ENCODE results near the gene MRFAP1L1. TPM values are rescaled to one million over a fixed set of nuclear protein-coding genes. Genes with fewer than 3 reads are reported as not detected.

The MRFAP1L1 gene
- total and polyA plus RNA-seq, 8 donors = 12.4 to 39.8 (median 21.5) TPM

DNA sequence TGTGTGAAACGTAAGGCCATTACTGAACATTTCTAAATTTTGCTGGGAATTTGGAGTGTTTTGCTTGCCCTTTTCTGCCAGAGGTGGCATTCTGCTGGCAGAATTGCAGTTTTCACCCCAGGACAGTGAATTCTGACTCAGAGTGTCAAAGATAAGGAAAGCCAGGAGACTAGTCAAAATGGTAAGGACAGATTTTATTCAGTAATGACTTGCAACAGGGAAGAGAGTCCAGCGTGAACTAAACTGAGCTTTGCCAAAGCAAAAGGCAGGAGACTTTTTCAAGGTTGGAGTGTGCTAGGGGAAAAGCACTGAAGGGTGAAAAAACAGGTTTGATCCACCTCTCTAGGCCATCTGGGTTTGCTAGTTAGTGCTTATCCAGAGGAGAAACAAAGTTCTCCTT, 49.8 kb downstream of the MRFAP1L1 start:
- H3K27me3 ChIP-seq = no peaks in the 10 kb centered on the region
- no peak for DNase-seq
- no peak for FAIRE-seq
- intact Hi-C loops (cut with DNase I) = no loop called here
- H3K4me3 ChIP-seq = no peak overlapping the region
- ATAC-seq = no peak
- H3K9me3 ChIP-seq = no peaks in the 10 kb centered on the region
- H3K36me3 ChIP-seq = no peaks in the 10 kb centered on the region
- no peak overlapping the region for H3K27ac ChIP-seq
- TF ChIP-seq, protein P1, sequence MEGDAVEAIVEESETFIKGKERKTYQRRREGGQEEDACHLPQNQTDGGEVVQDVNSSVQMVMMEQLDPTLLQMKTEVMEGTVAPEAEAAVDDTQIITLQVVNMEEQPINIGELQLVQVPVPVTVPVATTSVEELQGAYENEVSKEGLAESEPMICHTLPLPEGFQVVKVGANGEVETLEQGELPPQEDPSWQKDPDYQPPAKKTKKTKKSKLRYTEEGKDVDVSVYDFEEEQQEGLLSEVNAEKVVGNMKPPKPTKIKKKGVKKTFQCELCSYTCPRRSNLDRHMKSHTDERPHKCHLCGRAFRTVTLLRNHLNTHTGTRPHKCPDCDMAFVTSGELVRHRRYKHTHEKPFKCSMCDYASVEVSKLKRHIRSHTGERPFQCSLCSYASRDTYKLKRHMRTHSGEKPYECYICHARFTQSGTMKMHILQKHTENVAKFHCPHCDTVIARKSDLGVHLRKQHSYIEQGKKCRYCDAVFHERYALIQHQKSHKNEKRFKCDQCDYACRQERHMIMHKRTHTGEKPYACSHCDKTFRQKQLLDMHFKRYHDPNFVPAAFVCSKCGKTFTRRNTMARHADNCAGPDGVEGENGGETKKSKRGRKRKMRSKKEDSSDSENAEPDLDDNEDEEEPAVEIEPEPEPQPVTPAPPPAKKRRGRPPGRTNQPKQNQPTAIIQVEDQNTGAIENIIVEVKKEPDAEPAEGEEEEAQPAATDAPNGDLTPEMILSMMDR (IDR thresholded peaks at IDR 0.05) = no peak
- whole genome bisulfite sequencing, 2 donors = 83 to 95% methylated on average over 2 of the region's 2 CpGs
- no peaks in the 10 kb centered on the region for H3K4me1 ChIP-seq

DNA sequence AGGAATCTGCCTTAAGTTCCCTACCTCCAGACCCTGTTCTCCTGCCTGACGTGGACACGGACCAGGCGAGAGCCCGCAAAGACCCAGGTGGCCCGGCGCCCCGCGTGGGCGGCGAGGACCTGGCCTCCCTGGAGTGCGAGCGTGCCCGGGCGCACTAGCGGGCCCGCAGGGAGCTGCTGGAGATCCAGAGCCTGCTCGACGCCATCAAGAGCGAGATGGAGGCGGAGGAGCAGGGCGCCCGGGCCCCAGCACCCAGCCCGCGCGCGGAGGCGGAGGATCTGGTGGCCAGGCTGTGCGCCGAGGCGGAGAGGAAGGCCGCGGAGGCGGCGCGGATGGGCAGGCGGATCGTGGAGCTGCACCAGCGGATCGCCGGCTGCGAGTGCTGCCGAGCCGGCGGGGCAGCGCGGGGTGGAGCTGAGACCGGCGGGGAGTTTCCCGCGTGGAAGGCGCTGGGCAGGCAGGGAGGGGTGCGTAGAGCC, 51.0 kb downstream of the MRFAP1L1 start:
- H3K27ac ChIP-seq = no peak overlapping the region
- DNase-seq (peak in 2 of 6 donors; percentile 58 to 66), ATAC-seq (peak; percentile 35 to 87 (median 74)), FAIRE-seq (no peak)
- no peaks in the 10 kb centered on the region for H3K9me3 ChIP-seq
- 27 to 33% methylated on average over 52 of the region's 52 CpGs for WGBS, 2 donors
- no peaks in the 10 kb centered on the region for H3K36me3 ChIP-seq
- TF ChIP-seq, protein P1 (IDR thresholded peaks at IDR 0.05) = no peak
- intact Hi-C loops (cut with DNase I) = no loop called here
- H3K4me3 ChIP-seq = peak overlapping the region; percentile 10 to 31 (median 12)
- H3K4me1 ChIP-seq = no peaks in the 10 kb centered on the region
- H3K27me3 ChIP-seq = no peaks in the 10 kb centered on the region

DNA sequence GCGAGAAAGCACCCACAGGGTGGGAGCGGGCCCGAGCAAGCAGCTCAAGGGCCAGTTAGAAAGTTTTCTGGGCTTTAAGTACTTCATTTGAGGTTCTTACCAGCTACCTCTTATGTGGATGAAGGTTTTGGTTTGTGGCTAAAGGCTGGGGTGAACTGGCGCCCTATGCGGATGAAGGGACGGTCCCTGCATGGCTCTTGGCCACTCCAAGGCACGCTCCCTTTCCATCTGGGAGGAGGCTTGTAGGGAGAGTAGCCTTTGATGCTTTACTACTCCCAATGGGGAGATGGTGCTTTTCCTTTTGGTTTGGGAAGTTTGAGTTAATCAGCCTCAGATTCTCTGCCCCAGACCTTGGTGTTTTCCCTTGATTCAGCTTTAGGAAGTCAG, 51.5 kb downstream of the MRFAP1L1 start:
- Histone ChIP-seq H3K27ac (no peak overlapping the region), H3K27me3 (no peaks in the 10 kb centered on the region), H3K9me3 (no peaks in the 10 kb centered on the region), H3K4me1 (no peaks in the 10 kb centered on the region), H3K4me3 (peak overlapping the region in 1 of 4 donors; percentile 31), H3K36me3 (no peaks in the 10 kb centered on the region)
- TF ChIP-seq, protein P1 (IDR thresholded peaks at IDR 0.05) = no peak
- ATAC-seq = peak in 1 of 4 donors; percentile 18
- WGBS, 2 donors = 94 to 98% methylated on average over 7 of the region's 7 CpGs
- no peak for FAIRE-seq
- DNase-seq = no peak
- intact Hi-C loops (cut with DNase I) = no loop called here

Other genes with a start within 250 kb of the MRFAP1L1 start
- gene PPP2R2C, start 237.3 kb downstream of the MRFAP1L1 start, total RNA-seq = 1 to 10 TPM in 1 of 6 donors, under 1 TPM in 5; 0.05 to 1.1 (median 0.54) TPM
- gene PPP2R2C, start 237.3 kb downstream of the MRFAP1L1 start, polyA plus RNA-seq = 1 to 10 TPM in 1 of 2 donors, under 1 TPM in 1; 0.42 to 2.0 TPM
- 10 to 100 TPM; 14.6 to 22.9 (median 17.4) TPM for gene MAN2B2, start 134.7 kb downstream of the MRFAP1L1 start, total RNA-seq
- 10 to 100 TPM; 12.7 to 14.7 TPM for gene MAN2B2, start 134.7 kb downstream of the MRFAP1L1 start, polyA plus RNA-seq
- 100 to 1,000 TPM in 4 of 6 donors, 10 to 100 TPM in 2; 70.2 to 120 (median 108) TPM for gene MRFAP1, start 69.2 kb downstream of the MRFAP1L1 start, total RNA-seq
- gene MRFAP1, start 69.2 kb downstream of the MRFAP1L1 start, polyA plus RNA-seq = 100 to 1,000 TPM in 1 of 2 donors, 10 to 100 TPM in 1; 85.2 to 178 TPM
- gene S100P, start 16.0 kb downstream of the MRFAP1L1 start, total RNA-seq = 10 to 100 TPM in 1 of 6 donors, 1 to 10 TPM in 1, not detected in 4; 1.7 to 15.7 TPM
- 1 to 10 TPM in 1 of 2 donors, under 1 TPM in 1; 0.42 to 1.3 TPM for gene S100P, start 16.0 kb downstream of the MRFAP1L1 start, polyA plus RNA-seq
- 1 to 10 TPM; 3.7 to 7.1 (median 5.1) TPM for gene BLOC1S4, start 6.3 kb upstream of the MRFAP1L1 start, total RNA-seq
- 1 to 10 TPM; 3.3 to 8.4 TPM for gene BLOC1S4, start 6.3 kb upstream of the MRFAP1L1 start, polyA plus RNA-seq
- gene KIAA0232, start 72.9 kb upstream of the MRFAP1L1 start, total RNA-seq = 10 to 100 TPM in 2 of 6 donors, 1 to 10 TPM in 4; 7.0 to 12.4 (median 8.9) TPM
- gene KIAA0232, start 72.9 kb upstream of the MRFAP1L1 start, polyA plus RNA-seq = 1 to 10 TPM; 4.0 to 8.9 TPM
- gene TBC1D14, start 200.0 kb upstream of the MRFAP1L1 start, total RNA-seq = 10 to 100 TPM; 11.6 to 23.9 (median 15.2) TPM
- gene TBC1D14, start 200.0 kb upstream of the MRFAP1L1 start, polyA plus RNA-seq = 10 to 100 TPM in 1 of 2 donors, 1 to 10 TPM in 1; 8.9 to 16.2 TPM